ENCODE measurements around the gene S100G. TPM values are rescaled to one million over a fixed set of nuclear protein-coding genes. Genes with fewer than 3 reads are reported as not detected.
"Not testable (repeated sequence)": the region's sequence is repeated elsewhere in the genome, so short reads cannot be mapped to it uniquely, and the experiment has no call there.

The S100G gene, protein sequence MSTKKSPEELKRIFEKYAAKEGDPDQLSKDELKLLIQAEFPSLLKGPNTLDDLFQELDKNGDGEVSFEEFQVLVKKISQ
- total RNA-seq (2014; rRNA removed; shearing (Covaris generic)) (not detected in 2 replicates), total RNA-seq (2022) (not detected in 2 replicates), Bru-seq, nascent RNA (not detected), BruChase-seq, experiment 1, labeled RNA remaining after a 6-hour chase (not detected), BruChase-seq, experiment 2, labeled RNA remaining after a 2-hour chase (not detected)
- long read RNA-seq = 0 reads

DNA sequence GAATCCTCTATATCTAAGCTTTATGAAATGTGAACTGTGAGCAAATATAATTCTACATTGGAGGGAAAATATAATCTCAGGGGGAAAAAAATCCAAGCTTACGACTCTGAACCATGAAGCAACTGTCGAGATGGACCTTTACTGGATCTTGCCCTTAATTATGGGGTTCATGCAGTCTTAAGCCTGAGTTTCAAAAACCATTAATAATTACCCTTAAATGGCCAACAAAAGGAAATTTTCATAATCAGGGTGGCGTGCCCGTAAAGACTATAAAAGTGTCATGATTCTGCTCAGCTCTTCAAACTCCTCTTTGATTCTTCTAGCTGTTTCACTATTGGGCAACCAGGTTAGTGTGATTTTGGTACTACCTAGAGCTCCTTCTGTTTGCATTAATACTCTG is at the start of gene S100G:
TSS of gene S100G (plus strand) at position 301 of the 400 bp plus-strand sequence. CDS start 849 bp downstream, outside the sequence.
- Histone ChIP-seq H4K20me1 (ENCODE audit: insufficient read depth, low read length) (no peaks in the 10 kb centered on the region), H3K4me3 (ENCODE audit: low read depth, low read length, poor library complexity, severe bottlenecking) (no peak within 1 kb of the TSS), H3K9me2 (ENCODE audit: insufficient read depth, low read length) (no peaks in the 10 kb centered on the region), H3K36me3 (ENCODE audit: insufficient read depth, low read length) (no peaks in the 10 kb centered on the region), H3K79me2 (ENCODE audit: insufficient read depth, low read depth, low read length) (no peaks in the 10 kb centered on the region), H3K4me1 (ENCODE audit: insufficient read depth, low read length, poor library complexity, severe bottlenecking) (no peaks in the 10 kb centered on the region), H3K9me3 (ENCODE audit: low read length) (no peaks in the 10 kb centered on the region), H2AFZ (ENCODE audit: low read length) (no peak within 1 kb of the TSS), H3K27ac (ENCODE audit: low read depth, low read length, poor library complexity, severe bottlenecking) (no peak within 1 kb of the TSS), H3K4me2 (ENCODE audit: low read length) (no peak within 1 kb of the TSS)
- ChIA-PET CTCF (ENCODE audit: unreplicated experiment) (no interaction called here), POLR2A (no interaction called here)
- no TSS peak for BruUV-seq (replicated peaks)
- no peak for TF ChIP-seq EZH2phosphoT487 (IDR thresholded peaks at IDR 0.05; ENCODE audit: borderline replicate concordance, low read depth, low read length)
- TF ChIP-seq, protein P1, sequence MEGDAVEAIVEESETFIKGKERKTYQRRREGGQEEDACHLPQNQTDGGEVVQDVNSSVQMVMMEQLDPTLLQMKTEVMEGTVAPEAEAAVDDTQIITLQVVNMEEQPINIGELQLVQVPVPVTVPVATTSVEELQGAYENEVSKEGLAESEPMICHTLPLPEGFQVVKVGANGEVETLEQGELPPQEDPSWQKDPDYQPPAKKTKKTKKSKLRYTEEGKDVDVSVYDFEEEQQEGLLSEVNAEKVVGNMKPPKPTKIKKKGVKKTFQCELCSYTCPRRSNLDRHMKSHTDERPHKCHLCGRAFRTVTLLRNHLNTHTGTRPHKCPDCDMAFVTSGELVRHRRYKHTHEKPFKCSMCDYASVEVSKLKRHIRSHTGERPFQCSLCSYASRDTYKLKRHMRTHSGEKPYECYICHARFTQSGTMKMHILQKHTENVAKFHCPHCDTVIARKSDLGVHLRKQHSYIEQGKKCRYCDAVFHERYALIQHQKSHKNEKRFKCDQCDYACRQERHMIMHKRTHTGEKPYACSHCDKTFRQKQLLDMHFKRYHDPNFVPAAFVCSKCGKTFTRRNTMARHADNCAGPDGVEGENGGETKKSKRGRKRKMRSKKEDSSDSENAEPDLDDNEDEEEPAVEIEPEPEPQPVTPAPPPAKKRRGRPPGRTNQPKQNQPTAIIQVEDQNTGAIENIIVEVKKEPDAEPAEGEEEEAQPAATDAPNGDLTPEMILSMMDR (conservative IDR thresholded peaks at IDR 0.05; ENCODE audit: low read length) = no peak
- DNase-seq (ENCODE audit: low spot score) = no peak
- intact Hi-C loops (cut with micrococcal nuclease; ENCODE audit: unreplicated experiment) = no loop called here

DNA sequence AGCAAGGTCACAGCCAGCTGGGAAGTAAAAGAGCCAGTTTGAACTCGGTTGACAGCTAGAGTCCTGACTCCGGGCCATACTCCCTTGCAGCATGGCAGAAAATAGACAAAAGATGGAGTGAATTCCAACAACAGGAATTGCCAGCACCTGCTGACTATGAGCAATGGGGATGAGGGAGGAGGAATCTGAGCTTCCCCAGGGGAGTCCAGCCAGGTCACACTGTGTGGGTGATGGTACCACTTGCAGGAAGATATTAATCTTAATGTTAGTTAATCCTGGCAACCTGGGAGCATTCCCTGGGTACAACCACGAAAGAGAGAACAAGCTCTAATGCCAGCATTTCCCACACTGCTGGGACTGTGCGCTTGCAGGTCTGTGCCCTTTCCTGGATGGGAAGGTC is 48.1 kb upstream of the S100G start:
- H4K20me1 ChIP-seq (ENCODE audit: insufficient read depth, low read length) = no peaks in the 10 kb centered on the region
- no peak for DNase-seq (ENCODE audit: low spot score)
- H3K9me2 ChIP-seq (ENCODE audit: insufficient read depth, low read length) = no peaks in the 10 kb centered on the region
- no peak overlapping the region for H3K27ac ChIP-seq (ENCODE audit: low read depth, low read length, poor library complexity, severe bottlenecking)
- no peaks in the 10 kb centered on the region; the same call in 1 of the 2 replicates for H3K36me3 ChIP-seq (ENCODE audit: insufficient read depth, low read length)
- CTCF ChIA-PET (ENCODE audit: unreplicated experiment) = no interaction called here
- BruUV-seq (replicated peaks) = no TSS peak
- H3K9me3 ChIP-seq (ENCODE audit: low read length) = no peaks in the 10 kb centered on the region
- H3K4me2 ChIP-seq (ENCODE audit: low read length) = no peak overlapping the region
- TF ChIP-seq EZH2phosphoT487 (IDR thresholded peaks at IDR 0.05; ENCODE audit: borderline replicate concordance, low read depth, low read length) = no peak
- TF ChIP-seq, protein P1 (conservative IDR thresholded peaks at IDR 0.05; ENCODE audit: low read length) = no peak
- intact Hi-C loops (cut with micrococcal nuclease; ENCODE audit: unreplicated experiment) = no loop called here
- POLR2A ChIA-PET = interaction anchor here (0.6 kb wide), 1 partner anchor 45 kb away, joined by 3 read pairs; no protein-coding TSS in a partner anchor
- no peak overlapping the region for H2AFZ ChIP-seq (ENCODE audit: low read length)
- H3K79me2 ChIP-seq (ENCODE audit: insufficient read depth, low read depth, low read length) = no peaks in the 10 kb centered on the region
- peaks cover 4% of the 10 kb centered on the region for H3K4me1 ChIP-seq (ENCODE audit: insufficient read depth, low read length, poor library complexity, severe bottlenecking)
- H3K4me3 ChIP-seq (ENCODE audit: low read depth, low read length, poor library complexity, severe bottlenecking) = no peak overlapping the region

DNA sequence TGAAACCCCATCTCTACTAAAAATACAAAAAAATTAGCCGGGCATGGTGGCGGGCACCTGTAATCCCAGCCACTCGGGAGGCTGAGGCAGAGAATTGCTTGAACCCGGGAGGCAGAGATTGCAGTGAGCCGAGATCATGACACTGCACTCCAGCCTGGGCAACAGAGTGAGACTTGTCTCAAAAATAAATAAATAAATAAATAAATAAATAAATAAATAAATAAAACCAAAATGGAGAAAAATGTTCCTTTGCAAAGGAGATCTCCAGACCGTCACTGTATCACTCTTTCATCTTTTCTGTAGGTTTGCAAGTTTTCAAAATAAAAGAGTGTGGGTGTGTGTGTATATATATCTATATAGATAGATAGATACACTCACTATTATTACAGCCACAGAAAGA is 46.7 kb upstream of the S100G start:
- H2AFZ ChIP-seq (ENCODE audit: low read length); H3K9me2 ChIP-seq (ENCODE audit: insufficient read depth, low read length); H3K79me2 ChIP-seq (ENCODE audit: insufficient read depth, low read depth, low read length); H3K36me3 ChIP-seq (ENCODE audit: insufficient read depth, low read length); H4K20me1 ChIP-seq (ENCODE audit: insufficient read depth, low read length); H3K4me3 ChIP-seq (ENCODE audit: low read depth, low read length, poor library complexity, severe bottlenecking); DNase-seq (ENCODE audit: low spot score); intact Hi-C loops (cut with micrococcal nuclease; ENCODE audit: unreplicated experiment); H3K9me3 ChIP-seq (ENCODE audit: low read length); BruUV-seq (replicated peaks); H3K4me2 ChIP-seq (ENCODE audit: low read length); H3K4me1 ChIP-seq (ENCODE audit: insufficient read depth, low read length, poor library complexity, severe bottlenecking); H3K27ac ChIP-seq (ENCODE audit: low read depth, low read length, poor library complexity, severe bottlenecking); CTCF ChIA-PET (ENCODE audit: unreplicated experiment); POLR2A ChIA-PET: not testable (repeated sequence)
